Sigmoid colon (tissue), 4 donors: ENCODE data around the gene ENKD1.

Source experiments
- CTCF ChIP-seq, 4 experiments: fragments of 450-650 bp in 3 of 4; fragments of 200-600 bp in 1 of 4; IDR thresholded peaks; one replicate each; pipeline ENCODE4 v1.5.1; 2016 to 2019; ENCODE audit warnings: antibody characterized with exemption in 4 of 4, mild to moderate bottlenecking in 3 of 4, moderate library complexity in 2 of 4
- EP300 ChIP-seq, 4 donors: sonication (generic); formaldehyde crosslinking; IDR thresholded peaks; one replicate each; pipeline ENCODE4 v1.6.1; 2017; ENCODE audit warnings: antibody characterized with exemption in 4 of 4
- POLR2A ChIP-seq, 2 donors: fragments of 450-650 bp; IDR thresholded peaks; one replicate each; pipeline ENCODE4 v1.6.1; 2016; ENCODE audit warnings: antibody characterized with exemption in 2 of 2, mild to moderate bottlenecking in 2 of 2, moderate library complexity in 2 of 2
- POLR2AphosphoS5 ChIP-seq, 4 donors: sonication (generic); formaldehyde crosslinking; IDR thresholded peaks; one replicate each; pipeline ENCODE4 v1.6.1; 2017; ENCODE audit warnings: antibody characterized with exemption in 4 of 4

GRCh38 chr16:67668495-67669157, 2.1 kb upstream of the ENKD1 start:
- TF ChIP-seq EP300 (IDR thresholded peaks at IDR 0.05) (no peak), CTCF (IDR thresholded peaks at IDR 0.05) (no peak), POLR2A (IDR thresholded peaks at IDR 0.05) (no peak), POLR2AphosphoS5 (IDR thresholded peaks at IDR 0.05) (no peak)
